HUDEP-2 (cell line): Measurements from ENCODE around the gene WRAP53.

Experiments
- DNase-seq, 76 experiments: peaks; one replicate each; lab custom pipeline; 2025; ENCODE audit not compliant: unreplicated experiment in 76 of 76; lab: John Stamatoyannopoulos, UW

WRAP53 gene

DNA sequence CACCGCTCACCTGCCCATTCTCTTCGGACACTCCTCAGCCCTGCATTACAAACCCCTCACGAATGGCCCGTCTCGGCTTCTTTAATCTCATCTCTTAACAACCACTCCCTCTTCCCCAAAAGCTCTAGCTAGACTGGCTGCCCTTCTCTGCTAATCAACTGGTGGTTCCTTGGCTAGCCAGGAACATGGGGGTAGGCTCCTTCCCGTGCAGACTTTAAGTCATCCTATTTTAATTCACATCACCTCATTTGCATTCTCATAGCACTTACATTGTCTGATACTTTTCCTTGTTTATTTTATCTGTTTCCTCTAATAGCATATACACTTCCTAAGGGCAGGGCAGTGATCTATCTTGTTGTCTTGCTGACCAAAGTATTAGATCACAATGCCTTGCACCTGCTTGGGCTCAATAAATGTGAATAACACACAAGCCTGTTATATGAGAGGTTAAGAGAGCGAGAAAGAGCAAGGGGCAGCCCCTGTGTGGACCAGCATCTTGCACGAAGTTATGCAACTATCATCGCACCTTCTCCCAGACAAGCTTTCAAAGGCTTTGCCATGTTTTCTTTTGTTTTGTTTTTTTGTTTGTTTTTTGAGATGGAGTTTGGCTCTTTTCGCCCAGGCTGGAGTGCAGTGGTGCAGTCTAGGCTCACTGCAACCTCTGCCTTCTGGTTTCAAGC is 10.7 kb upstream of the WRAP53 start:
- no peak for DNase-seq

- no peak for DNase-seq
Observed at GRCh38 chr17:7684851-7685532, 3.3 kb upstream of the WRAP53 start.

GRCh38 chr17:7685533-7686221 is 2.6 kb upstream of the WRAP53 start:
- DNase-seq = peak in 67 of 76 experiments; percentile 29 to 92 (median 77)

- peak in 67 of 76 experiments; percentile 40 to 92 (median 76) for DNase-seq
Observed at GRCh38 chr17:7686222-7687071, 1.8 kb upstream of the WRAP53 start.

- DNase-seq = peak in 71 of 76 experiments; percentile 29 to 93 (median 84)
Observed at GRCh38 chr17:7687072-7687907, 987 bp upstream of the WRAP53 start, which contains the start of gene TP53. TP53 (minus strand) TSS chr17:7687490; CDS start chr17:7676594, 10,896 bp downstream.

GRCh38 chr17:7688808-7689316 is 585 bp downstream of the WRAP53 start:
- no peak for DNase-seq

DNA sequence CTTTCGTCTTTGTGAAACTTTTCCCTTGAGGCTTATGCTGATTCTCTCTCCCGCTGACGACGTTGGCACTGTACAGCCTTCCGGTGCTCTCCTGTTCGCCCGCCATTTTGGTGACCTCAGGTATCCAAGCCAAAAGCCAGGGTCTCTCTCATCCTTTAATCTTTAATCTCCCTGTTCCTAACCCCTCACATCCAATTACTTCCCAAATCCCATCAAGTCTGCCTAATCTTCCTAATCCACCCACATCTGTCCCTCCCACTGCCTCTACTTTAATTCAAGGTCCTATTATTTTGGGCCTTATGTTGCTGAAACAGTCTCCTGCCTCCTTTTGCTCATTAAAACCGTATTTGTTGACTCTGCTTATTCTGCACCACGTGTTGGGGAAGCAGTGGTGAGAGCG is 7.3 kb downstream of the WRAP53 start:
- DNase-seq = no peak

DNA sequence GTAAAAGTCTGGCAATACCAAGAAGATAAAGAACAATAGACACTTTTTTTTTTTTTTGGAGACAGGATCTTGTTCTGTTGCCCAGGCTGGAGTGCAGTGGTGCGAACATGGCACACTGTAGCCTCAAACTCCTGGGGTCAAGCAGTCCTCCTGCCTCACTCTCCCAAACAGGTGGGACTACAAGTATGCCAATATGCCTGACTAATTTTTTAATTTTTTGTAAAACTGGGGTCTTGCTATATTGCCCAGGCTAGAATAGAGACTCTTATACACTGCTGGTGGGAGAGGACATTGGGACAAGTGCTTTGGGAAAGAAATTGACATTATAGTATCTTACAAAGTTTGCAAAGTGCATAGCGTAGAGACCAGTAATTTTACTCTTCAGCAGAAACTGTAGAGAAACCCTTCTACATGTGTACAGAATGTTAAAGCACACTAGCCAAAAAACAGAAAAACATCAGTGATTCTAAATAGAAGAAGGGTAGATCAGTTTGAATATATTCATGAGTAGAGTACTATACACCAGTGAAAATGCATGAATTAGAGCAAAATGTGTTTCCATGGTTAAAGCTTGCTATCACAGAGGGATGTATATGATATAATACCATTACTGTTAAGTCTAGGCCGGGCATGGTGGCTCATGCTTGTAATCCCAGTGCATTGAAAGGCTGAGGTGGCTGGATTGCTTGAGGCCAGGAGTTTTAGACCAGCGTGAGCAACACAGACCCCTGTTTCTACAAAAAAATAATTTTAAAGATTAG is 9.7 kb downstream of the WRAP53 start:
- DNase-seq = no peak

DNA sequence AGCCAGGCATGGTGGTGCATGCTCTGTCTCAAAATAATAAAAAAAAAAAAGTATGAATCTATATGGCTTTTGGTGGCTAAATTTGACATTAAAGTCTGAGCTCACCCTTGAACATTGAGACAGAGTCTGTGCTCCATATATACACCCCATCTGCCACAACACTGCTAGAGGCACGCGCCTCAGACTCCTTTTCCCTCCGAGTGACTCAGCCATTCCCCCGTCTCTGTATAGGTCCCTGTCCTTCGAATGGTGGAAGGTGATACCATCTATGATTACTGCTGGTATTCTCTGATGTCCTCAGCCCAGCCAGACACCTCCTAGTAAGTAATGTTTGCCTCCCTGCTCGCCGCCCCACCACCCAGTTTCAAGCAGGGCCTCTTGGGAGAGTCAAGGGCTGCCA is 12.2 kb downstream of the WRAP53 start:
- DNase-seq = peak in 53 of 76 experiments; percentile 4 to 71 (median 35)

GRCh38 chr17:7701681-7702080 is 13.4 kb downstream of the WRAP53 start:
- no peak for DNase-seq

DNA sequence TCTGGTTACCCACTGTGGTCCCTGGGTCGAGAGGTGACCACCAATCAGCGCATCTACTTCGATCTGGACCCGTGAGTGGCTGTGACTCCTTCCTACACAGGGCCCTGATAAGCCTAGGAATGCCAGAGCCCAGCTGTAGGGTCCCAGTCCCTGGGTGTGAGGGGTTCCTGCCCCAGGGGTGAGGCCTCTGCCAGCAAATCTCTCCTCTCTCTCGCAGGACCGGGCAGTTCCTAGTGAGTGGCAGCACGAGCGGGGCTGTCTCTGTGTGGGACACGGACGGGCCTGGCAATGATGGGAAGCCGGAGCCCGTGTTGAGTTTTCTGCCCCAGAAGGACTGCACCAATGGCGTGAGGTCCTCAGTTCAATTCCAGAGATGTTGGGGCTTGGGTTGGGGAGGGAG is 14.5 kb downstream of the WRAP53 start:
- DNase-seq = no peak

DNA sequence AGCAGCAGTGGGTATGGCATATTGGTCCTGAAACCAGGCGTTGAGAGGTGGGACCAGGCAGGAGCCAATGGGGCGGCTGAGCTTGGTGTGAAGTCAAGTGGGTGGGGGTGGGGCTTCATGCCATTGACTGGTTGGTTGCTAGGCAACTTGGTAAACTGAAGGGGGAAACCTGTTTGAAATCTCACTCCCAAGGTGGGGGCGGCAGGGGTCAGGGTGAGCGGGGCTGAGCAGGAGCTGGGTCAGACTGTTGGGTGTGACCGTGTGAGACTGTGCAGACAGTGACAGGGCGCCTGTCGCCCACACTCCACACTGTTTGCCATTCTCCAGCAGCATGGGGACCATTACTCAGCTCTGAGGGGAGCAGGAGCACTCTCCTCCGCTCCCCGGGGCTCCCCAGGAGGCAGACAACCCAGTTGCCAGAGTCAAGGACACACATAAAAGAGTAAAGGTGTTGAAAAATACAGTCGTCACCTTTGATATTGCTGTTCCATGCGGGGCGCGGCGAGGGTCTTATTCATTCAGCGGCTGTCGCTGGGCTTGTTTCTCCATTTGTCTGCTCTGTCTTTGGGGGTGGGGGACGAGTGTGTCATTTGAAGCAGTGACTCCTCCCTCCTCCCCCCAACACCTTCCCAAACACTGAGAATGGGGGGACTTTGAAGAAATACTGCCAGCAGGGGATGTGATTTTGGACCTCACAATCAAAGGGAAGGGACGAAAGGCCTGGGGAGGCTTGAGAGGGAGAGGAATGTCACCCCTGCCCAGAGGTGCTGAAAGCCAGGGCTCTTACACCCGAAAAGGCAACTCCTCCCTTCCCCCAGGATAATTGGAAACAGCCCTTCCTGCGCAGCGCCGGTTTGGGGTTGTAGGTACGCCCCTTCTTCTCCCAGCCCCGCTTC is 15.6 kb downstream of the WRAP53 start:
- DNase-seq = peak in 1 of 76 experiments; percentile 8

DNA sequence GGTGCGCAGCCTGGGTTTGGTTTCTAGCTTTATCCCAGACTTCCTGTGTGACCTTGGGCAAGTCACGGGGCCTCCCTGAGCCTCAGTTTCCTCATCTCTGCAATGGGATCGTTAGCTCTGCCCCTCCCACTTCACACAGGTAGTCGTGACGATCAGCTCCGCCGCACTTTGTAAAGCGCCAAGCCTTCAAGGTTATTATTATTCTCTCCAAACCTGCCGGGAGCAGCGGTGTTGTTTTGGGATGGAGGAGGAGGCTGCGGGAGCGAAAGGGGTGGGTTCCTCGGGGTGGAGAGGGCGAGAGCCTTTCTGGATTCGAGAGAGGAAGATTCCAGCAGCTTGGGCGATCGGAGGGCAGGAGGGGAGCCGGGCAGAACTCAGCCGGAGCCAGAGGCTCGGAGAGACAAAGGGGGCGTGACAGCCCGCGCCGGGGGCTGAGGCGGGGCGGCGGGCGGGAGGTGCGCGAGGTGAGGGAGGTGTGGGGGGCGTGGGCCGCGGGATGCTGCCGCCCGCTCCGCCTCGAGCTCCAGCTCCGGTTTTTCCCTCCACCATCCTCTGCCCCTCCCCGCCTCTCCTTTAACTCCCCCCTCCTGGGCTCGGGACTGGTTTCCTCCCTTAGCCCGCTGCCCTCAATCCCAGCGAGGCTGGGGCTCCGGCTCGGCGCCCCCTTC is 16.5 kb downstream of the WRAP53 start, which contains the start of gene EFNB3:
Gene EFNB3, plus strand, starts transcription at position 602 of the 668 bp plus-strand sequence. CDS start 397 bp downstream, outside the sequence.
- DNase-seq = no peak

DNA sequence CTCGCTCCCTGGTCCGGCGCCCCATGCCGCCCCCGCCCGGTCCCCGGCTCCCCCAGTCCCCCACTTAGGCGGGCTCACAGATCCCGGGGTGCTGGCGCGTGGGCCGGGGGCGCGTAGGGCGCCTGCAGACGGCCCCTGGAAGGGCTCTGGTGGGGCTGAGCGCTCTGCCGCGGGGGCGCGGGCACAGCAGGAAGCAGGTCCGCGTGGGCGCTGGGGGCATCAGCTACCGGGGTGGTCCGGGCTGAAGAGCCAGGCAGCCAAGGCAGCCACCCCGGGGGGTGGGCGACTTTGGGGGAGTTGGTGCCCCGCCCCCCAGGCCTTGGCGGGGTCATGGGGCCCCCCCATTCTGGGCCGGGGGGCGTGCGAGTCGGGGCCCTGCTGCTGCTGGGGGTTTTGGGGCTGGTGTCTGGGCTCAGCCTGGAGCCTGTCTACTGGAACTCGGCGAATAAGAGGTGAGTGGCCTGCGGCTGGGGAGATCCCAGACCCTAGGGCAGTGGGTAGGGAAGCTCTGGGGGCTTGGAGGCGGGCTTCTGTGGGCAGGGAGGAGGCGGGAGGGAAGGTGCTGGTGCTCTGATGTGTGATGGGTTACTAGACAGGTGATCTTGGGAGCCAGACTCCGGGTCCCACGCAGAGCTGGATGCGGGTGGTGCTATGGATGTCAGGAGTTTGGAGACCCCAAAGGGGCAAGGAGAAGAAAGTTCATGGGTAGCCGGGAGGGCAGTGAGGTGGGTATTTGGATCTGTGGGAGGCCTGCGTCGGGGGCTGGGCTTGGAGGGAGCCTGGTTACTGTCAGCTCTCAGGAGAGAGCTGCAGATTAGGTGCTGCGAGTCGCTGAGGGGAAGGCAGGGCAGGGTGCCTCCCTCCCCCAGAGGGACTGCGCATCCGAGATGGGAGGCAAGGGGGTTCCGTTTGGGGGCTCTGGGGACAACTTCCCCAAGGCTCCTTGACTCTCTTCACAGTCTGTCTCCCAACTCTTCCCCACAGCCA is 17.3 kb downstream of the WRAP53 start:
- DNase-seq = no peak

- DNase-seq = no peak
Observed at GRCh38 chr17:7706631-7707354, 18.5 kb downstream of the WRAP53 start.
